ENCODE data around the gene PIK3R5. TPM values are rescaled to one million over a fixed set of nuclear protein-coding genes. Genes with fewer than 3 reads are reported as not detected.

PIK3R5 gene
- total RNA-seq, 1 experiment from 2014 or later = not detected

DNA sequence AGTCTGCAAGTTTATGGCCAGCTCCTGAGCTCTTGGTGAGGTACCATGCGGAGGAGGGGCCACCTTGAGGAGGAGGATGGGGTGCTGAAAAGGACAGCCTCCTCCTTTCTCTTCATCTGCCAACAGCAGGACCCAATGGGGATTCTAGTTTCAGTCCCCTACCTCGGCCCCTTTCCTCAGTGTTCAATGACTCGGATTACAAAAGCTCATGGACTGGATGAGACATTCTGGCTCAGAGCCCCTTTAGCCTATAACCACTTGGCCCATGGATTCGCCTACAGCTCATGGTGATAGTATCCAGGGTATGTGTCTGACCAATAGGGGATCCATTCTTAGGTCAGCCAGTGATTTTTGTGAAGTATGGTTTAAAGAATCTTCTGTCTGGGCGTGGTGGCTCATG lies 89.5 kb downstream of the PIK3R5 start:
- no peaks in the 10 kb centered on the region for H3K27me3 ChIP-seq (replicated peaks; ENCODE audit: control insufficient read depth, insufficient read depth, low read length)
- H3K9me3 Mint-ChIP-seq (ENCODE audit: unreplicated experiment) = no peaks in the 10 kb centered on the region
- intact Hi-C loops (cut with micrococcal nuclease; ENCODE audit: unreplicated experiment) = no loop called here
- no peaks in the 10 kb centered on the region for H3K36me3 ChIP-seq (ENCODE audit: control insufficient read depth, insufficient read depth, low read length)
- ChIA-PET CTCF (no interaction called here), POLR2A (no interaction called here)
- no peaks in the 10 kb centered on the region for H3K36me3 Mint-ChIP-seq (ENCODE audit: insufficient read depth, unreplicated experiment)
- TF ChIP-seq, protein P1, sequence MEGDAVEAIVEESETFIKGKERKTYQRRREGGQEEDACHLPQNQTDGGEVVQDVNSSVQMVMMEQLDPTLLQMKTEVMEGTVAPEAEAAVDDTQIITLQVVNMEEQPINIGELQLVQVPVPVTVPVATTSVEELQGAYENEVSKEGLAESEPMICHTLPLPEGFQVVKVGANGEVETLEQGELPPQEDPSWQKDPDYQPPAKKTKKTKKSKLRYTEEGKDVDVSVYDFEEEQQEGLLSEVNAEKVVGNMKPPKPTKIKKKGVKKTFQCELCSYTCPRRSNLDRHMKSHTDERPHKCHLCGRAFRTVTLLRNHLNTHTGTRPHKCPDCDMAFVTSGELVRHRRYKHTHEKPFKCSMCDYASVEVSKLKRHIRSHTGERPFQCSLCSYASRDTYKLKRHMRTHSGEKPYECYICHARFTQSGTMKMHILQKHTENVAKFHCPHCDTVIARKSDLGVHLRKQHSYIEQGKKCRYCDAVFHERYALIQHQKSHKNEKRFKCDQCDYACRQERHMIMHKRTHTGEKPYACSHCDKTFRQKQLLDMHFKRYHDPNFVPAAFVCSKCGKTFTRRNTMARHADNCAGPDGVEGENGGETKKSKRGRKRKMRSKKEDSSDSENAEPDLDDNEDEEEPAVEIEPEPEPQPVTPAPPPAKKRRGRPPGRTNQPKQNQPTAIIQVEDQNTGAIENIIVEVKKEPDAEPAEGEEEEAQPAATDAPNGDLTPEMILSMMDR (IDR thresholded peaks at IDR 0.05; ENCODE audit: insufficient read depth in 1 of 2, low read depth in 1 of 2, low read length in 1 of 2, severe bottlenecking in 1 of 2, unreplicated experiment in 1 of 2) = no peak
- H3K4me3 Mint-ChIP-seq (ENCODE audit: unreplicated experiment) = no peak overlapping the region
- no peak for DNase-seq
- BruUV-seq (replicated peaks) = no TSS peak
- peaks cover 6% of the 10 kb centered on the region for H3K4me1 Mint-ChIP-seq (ENCODE audit: low read depth, unreplicated experiment)
- H3K4me3 ChIP-seq (ENCODE audit: low read depth, low read length) = no peak overlapping the region
- H3K27ac Mint-ChIP-seq (ENCODE audit: unreplicated experiment) = no peak overlapping the region
- peaks cover 29% of the 10 kb centered on the region for H3K4me1 ChIP-seq
- H3K27me3 Mint-ChIP-seq (ENCODE audit: insufficient read depth, unreplicated experiment) = no peaks in the 10 kb centered on the region
- H3K9me3 ChIP-seq = no peaks in the 10 kb centered on the region

DNA sequence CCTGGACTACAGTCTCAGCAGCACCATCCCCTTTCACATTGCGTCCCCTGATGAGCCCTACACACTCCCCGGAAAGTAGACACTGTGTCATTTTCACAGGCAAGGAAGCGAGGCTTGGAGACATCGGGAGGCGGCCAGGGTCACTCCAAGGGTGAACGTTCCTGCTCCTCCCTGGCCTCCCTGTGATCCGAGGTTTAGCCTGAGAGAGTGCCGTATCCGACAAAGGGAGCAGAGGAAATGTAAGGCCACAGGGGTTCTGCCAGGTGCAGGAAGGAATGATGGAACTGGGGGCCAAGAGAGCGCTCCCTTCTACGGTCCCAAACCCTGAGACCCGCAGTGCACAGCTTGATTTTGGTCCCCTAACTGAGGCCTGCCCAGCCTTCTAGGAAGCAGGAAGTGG lies 90.1 kb downstream of the PIK3R5 start:
- Histone ChIP-seq H3K36me3 (ENCODE audit: control insufficient read depth, insufficient read depth, low read length) (no peaks in the 10 kb centered on the region), H3K4me3 (ENCODE audit: low read depth, low read length) (no peak overlapping the region), H3K27me3 (replicated peaks; ENCODE audit: control insufficient read depth, insufficient read depth, low read length) (no peaks in the 10 kb centered on the region), H3K4me1 (peaks cover 29% of the 10 kb centered on the region), H3K9me3 (no peaks in the 10 kb centered on the region)
- ChIA-PET CTCF (no interaction called here), POLR2A (no interaction called here)
- Mint-ChIP-seq H3K27ac (ENCODE audit: unreplicated experiment) (no peak overlapping the region), H3K9me3 (ENCODE audit: unreplicated experiment) (no peaks in the 10 kb centered on the region), H3K4me1 (ENCODE audit: low read depth, unreplicated experiment) (peaks cover 6% of the 10 kb centered on the region), H3K4me3 (ENCODE audit: unreplicated experiment) (no peak overlapping the region), H3K27me3 (ENCODE audit: insufficient read depth, unreplicated experiment) (no peaks in the 10 kb centered on the region), H3K36me3 (ENCODE audit: insufficient read depth, unreplicated experiment) (no peaks in the 10 kb centered on the region)
- no TSS peak for BruUV-seq (replicated peaks)
- TF ChIP-seq, protein P1 (IDR thresholded peaks at IDR 0.05; ENCODE audit: insufficient read depth in 1 of 2, low read depth in 1 of 2, low read length in 1 of 2, severe bottlenecking in 1 of 2, unreplicated experiment in 1 of 2) = no peak
- no peak for DNase-seq
- intact Hi-C loops (cut with micrococcal nuclease; ENCODE audit: unreplicated experiment) = no loop called here

DNA sequence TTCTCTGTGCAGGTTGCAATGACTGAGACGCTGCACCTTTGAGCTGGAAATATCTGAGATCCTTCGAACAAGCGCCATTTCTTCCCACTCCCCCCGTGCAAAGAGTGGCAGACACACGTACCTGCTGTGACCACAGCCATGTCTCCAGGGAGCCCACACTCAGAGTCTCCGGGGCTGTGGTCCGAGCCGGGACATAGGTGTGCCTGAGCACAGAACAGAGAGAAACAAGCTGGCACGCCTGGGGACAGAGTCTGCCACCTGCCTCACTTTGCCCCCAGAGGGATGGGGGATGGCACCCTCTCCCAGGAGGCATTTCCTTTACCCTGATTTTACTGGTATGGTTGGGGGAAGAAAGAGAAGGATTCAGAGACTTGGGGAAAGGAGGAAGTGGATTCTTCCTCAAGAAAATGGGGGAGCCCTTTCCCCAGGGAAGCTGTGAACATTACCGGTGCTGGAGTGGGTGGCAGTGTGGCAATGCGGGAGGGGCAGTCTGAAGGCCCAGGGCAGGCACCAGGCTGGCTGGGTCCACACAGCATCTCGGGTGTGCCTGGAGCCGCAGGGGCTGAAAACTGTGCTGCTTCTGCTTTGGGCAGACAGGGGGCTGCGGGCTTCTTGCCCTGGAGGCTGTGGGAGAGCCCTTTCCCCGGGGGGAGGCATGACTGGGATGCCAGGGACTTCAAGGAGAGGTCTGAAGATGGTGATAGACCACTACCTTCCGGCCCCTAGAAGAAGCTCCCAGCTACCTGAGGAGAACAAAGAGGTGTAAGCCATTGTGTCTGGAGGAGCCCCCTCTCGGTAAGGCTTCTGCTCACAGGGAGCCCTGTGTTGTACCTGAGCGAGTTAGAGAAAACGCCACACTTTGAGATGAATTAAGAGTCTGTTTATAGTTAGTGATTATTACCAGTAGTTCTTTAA lies 91.4 kb downstream of the PIK3R5 start:
- H3K27me3 ChIP-seq (replicated peaks; ENCODE audit: control insufficient read depth, insufficient read depth, low read length) = no peaks in the 10 kb centered on the region
- no peaks in the 10 kb centered on the region for H3K36me3 Mint-ChIP-seq (ENCODE audit: insufficient read depth, unreplicated experiment)
- ChIA-PET POLR2A (no interaction called here), CTCF (no interaction called here)
- DNase-seq = no peak
- H3K9me3 Mint-ChIP-seq (ENCODE audit: unreplicated experiment) = no peaks in the 10 kb centered on the region
- peaks cover 6% of the 10 kb centered on the region for H3K4me1 Mint-ChIP-seq (ENCODE audit: low read depth, unreplicated experiment)
- no peaks in the 10 kb centered on the region for H3K9me3 ChIP-seq
- H3K36me3 ChIP-seq (ENCODE audit: control insufficient read depth, insufficient read depth, low read length) = no peaks in the 10 kb centered on the region
- peaks cover 29% of the 10 kb centered on the region for H3K4me1 ChIP-seq
- TF ChIP-seq, protein P1 (IDR thresholded peaks at IDR 0.05; ENCODE audit: insufficient read depth in 1 of 2, low read depth in 1 of 2, low read length in 1 of 2, severe bottlenecking in 1 of 2, unreplicated experiment in 1 of 2) = no peak
- H3K4me3 ChIP-seq (ENCODE audit: low read depth, low read length) = no peak overlapping the region
- H3K27me3 Mint-ChIP-seq (ENCODE audit: insufficient read depth, unreplicated experiment) = no peaks in the 10 kb centered on the region
- intact Hi-C loops (cut with micrococcal nuclease; ENCODE audit: unreplicated experiment) = no loop called here
- peak overlapping the region; percentile 18 for H3K4me3 Mint-ChIP-seq (ENCODE audit: unreplicated experiment)
- BruUV-seq (replicated peaks) = no TSS peak
- H3K27ac Mint-ChIP-seq (ENCODE audit: unreplicated experiment) = no peak overlapping the region
